Heart left ventricle (tissue), 13 donors: ENCODE measurements around the gene RTN1.

Source experiments
- POLR2A ChIP-seq, 2 donors: fragments of 450-650 bp; IDR thresholded peaks; one replicate each; pipeline ENCODE4 v1.6.1; 2017; ENCODE audit warnings: antibody characterized with exemption in 2 of 2, mild to moderate bottlenecking in 2 of 2, moderate library complexity in 2 of 2
- TF ChIP-seq, protein P1 (sequence below), 12 donors: fragments of 200-600 bp; sonication (generic) in 4 of 12; IDR thresholded peaks; one replicate each; pipeline versions ENCODE4 v1.5.0 to v1.8.0; 2018 to 2022; ENCODE audit warnings: antibody characterized with exemption in 12 of 12, mild to moderate bottlenecking in 5 of 12
- donor health status: ischemic (EF 13 %, LVEDD 7.1; RV severe dilation, severe dysfunction).
- donor health status: DM: no; HTN: yes; CAD: no.
- donor health status: DM: no; HTN: no; CAD: no.
- donor health status: ischemic (EF 25% LVEDD 6.9; RV normal size, moderate dysfunction).
- donor health status: ischemic (EF 25% LVEDD 5.7; RV mildly dilated, moderate dysfunction).
- donor health status: ischemic (EF 35%, LVEDD 5.7; RV mildly dilated, moderate dysfunction).
- donor health status: nonischemic (EF 11% LVEDD 7.7; RV severe dilation, severe dysfunction).
- donor health status: DM: yes; HTN: yes; CAD: no.
- donor health status: PGD.
- donor health status: ischemic (EF 29% LVEDD 5.4; RV normal size, mild dysfunction).
- donor health status: nonischemic (EF 23%, LVEDD 6.1; RV moderate dilation, normal function).

DNA sequence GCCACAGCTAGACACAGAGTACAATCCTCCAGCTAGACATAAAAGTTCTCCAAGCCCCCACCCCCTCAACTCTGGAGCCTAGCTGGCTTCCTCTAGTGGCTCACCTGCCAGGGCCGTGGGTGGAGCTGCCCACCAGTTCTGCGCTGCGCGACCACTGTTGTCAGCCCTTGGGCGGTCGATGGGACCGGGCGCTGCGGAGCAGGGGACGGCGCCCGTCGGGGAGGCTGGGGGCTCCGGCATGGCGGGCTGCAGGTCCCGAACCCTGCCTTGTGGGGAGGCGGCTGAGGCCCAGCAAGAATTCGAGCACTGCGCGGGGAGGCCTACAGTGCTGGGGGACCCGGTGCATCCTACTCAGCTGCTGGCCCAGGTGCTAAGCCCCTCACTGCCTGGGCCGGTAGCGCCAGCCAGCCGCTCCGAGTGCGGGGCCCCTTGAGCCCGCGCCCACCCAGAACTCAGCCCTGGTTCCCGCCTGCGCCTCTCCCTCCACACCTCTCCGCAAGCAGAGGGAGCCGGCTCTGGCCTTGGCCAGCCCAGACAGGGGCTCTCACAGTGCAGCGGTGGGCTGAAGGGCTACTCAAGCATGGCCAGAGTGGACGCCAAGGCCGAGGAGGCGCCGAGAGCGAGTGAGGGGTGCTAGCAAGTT lies 51.0 kb downstream of the RTN1 start:
- TF ChIP-seq, protein P1, sequence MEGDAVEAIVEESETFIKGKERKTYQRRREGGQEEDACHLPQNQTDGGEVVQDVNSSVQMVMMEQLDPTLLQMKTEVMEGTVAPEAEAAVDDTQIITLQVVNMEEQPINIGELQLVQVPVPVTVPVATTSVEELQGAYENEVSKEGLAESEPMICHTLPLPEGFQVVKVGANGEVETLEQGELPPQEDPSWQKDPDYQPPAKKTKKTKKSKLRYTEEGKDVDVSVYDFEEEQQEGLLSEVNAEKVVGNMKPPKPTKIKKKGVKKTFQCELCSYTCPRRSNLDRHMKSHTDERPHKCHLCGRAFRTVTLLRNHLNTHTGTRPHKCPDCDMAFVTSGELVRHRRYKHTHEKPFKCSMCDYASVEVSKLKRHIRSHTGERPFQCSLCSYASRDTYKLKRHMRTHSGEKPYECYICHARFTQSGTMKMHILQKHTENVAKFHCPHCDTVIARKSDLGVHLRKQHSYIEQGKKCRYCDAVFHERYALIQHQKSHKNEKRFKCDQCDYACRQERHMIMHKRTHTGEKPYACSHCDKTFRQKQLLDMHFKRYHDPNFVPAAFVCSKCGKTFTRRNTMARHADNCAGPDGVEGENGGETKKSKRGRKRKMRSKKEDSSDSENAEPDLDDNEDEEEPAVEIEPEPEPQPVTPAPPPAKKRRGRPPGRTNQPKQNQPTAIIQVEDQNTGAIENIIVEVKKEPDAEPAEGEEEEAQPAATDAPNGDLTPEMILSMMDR (IDR thresholded peaks at IDR 0.05), result no peak
- TF ChIP-seq POLR2A (IDR thresholded peaks at IDR 0.05), result no peak
